ENCODE data around the gene C5orf63.

GRCh38 chr5:127031147-127031862 lies 42.0 kb downstream of the C5orf63 start:
- TF ChIP-seq CTCF (IDR thresholded peaks at IDR 0.05) = no peak
- TF ChIP-seq ZFX (IDR thresholded peaks at IDR 0.05; ENCODE audit: borderline replicate concordance) = no peak

Data from 22Rv1 (cell line).